Erythroblast (primary cell): ENCODE results near the gene STK17A.

Experiments
- GATA1 ChIP-seq: IDR thresholded peaks from 2 replicates; pipeline ENCODE4 v1.6.1; 2011; ENCODE audit warnings: low read depth, mild to moderate bottlenecking, control low read depth, low read length, moderate library complexity
- POLR2A ChIP-seq: IDR thresholded peaks from 2 replicates; pipeline ENCODE4 v1.6.1; 2011; ENCODE audit warnings: mild to moderate bottlenecking, low read length

DNA sequence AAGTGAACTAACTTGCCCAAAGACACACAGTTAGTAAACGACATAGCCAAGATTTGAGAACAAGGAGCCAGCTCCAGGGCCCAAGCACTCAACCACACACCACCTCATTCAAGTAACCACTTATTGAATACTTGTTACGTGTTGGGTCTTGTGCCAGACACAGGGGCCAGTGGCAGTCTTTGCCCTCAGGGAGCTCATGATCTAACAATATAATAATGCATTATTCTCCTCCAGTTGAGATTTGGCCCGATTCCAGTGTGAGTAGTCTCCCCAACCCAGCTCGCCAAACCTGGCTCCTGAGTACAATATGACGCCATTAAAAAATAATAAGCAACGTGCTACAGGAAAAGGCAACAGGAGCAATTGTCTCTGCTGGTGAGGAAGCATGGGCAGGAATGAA is 14.4 kb upstream of the STK17A start:
- no peak for TF ChIP-seq POLR2A
- TF ChIP-seq GATA1, result no peak
